HepG2 (cell line): ENCODE data around the gene PRR15L. TPM values are rescaled to one million over a fixed set of nuclear protein-coding genes. Genes with fewer than 3 reads are reported as not detected.
A peak's percentile ranks its signal among the peaks of the same experiment; 100 is the strongest.

Experiments used
- CBFB ChIP-seq: sonication (generic); formaldehyde crosslinking; IDR thresholded peaks from 2 replicates; pipeline ENCODE4 v1.4.0; 2020; ENCODE audit warnings: missing genetic modification reagents
- CREB3 ChIP-seq: sonication (generic); formaldehyde crosslinking; IDR thresholded peaks from 2 replicates; pipeline ENCODE4 v1.5.0; 2020; ENCODE audit warnings: missing genetic modification reagents
- DDIT3 ChIP-seq: sonication (generic); formaldehyde crosslinking; IDR thresholded peaks from 2 replicates; pipeline ENCODE4 v1.4.0; 2020; ENCODE audit warnings: mild to moderate bottlenecking, missing genetic modification reagents
- DR1 ChIP-seq: sonication (generic); formaldehyde crosslinking; IDR thresholded peaks from 2 replicates; pipeline ENCODE4 v1.8.0; 2021; ENCODE audit warnings: mild to moderate bottlenecking, missing genetic modification reagents, inconsistent platforms
- EZH2 ChIP-seq: conservative IDR thresholded peaks from 2 replicates; pipeline ENCODE4 v1.6.1; 2012; ENCODE audit warnings: mild to moderate bottlenecking, low read depth, low read length, moderate library complexity
- FOXO1 ChIP-seq: sonication (generic); formaldehyde crosslinking; IDR thresholded peaks from 2 replicates; pipeline ENCODE4 v1.4.0; 2020; ENCODE audit warnings: missing genetic modification reagents
- HDAC6 ChIP-seq: fragments of 200-600 bp; sonication (generic); IDR thresholded peaks from 2 replicates; pipeline ENCODE4 v1.7.0; 2017; ENCODE audit warnings: mild to moderate bottlenecking, antibody characterized with exemption, low read length, low read depth
- KAT8 ChIP-seq: IDR thresholded peaks from 2 replicates; pipeline ENCODE4 v1.6.1; 2016; ENCODE audit warnings: missing genetic modification reagents, missing compliant biosample characterization
- KLF9 ChIP-seq: IDR thresholded peaks from 2 replicates; pipeline ENCODE4 v1.6.1; 2016; ENCODE audit warnings: low read depth
- KMT2B ChIP-seq: IDR thresholded peaks from 2 replicates; pipeline ENCODE4 v1.6.1; 2016; ENCODE audit warnings: missing genetic modification reagents, missing compliant biosample characterization
- PRDM15 ChIP-seq: sonication (generic); formaldehyde crosslinking; IDR thresholded peaks from 2 replicates; pipeline ENCODE4 v1.4.0; 2020; ENCODE audit warnings: missing genetic modification reagents
- RAD21 ChIP-seq: fragments of 450-650 bp; formaldehyde crosslinking; IDR thresholded peaks from 2 replicates; pipeline ENCODE4 v1.5.0; 2020; ENCODE audit warnings: mild to moderate bottlenecking
- TFAP4 ChIP-seq: sonication (generic); IDR thresholded peaks from 2 replicates; pipeline ENCODE4 v1.6.1; 2016; ENCODE audit warnings: low read depth, borderline replicate concordance
- UBTF ChIP-seq: sonication (generic); formaldehyde crosslinking; IDR thresholded peaks from 2 replicates; pipeline ENCODE4 v1.4.0; 2020; ENCODE audit warnings: mild to moderate bottlenecking, missing genetic modification reagents
- ZBTB34 ChIP-seq: sonication (generic); formaldehyde crosslinking; IDR thresholded peaks from 2 replicates; pipeline ENCODE4 v1.8.0; 2022; ENCODE audit warnings: mild to moderate bottlenecking, missing genetic modification reagents
- ZFAT ChIP-seq: sonication (generic); formaldehyde crosslinking; conservative IDR thresholded peaks from 2 replicates; pipeline ENCODE4 v1.8.1; 2023; ENCODE audit warnings: missing genetic modification reagents, inconsistent platforms
- ZNF101 ChIP-seq: sonication (generic); formaldehyde crosslinking; IDR thresholded peaks from 2 replicates; pipeline ENCODE4 v1.4.0; 2020; ENCODE audit warnings: mild to moderate bottlenecking, low read depth, missing genetic modification reagents, borderline replicate concordance
- ZNF350 ChIP-seq: sonication (generic); formaldehyde crosslinking; IDR thresholded peaks from 2 replicates; pipeline ENCODE4 v1.4.0; 2020; ENCODE audit warnings: mild to moderate bottlenecking, low read depth, missing genetic modification reagents, borderline replicate concordance
- ZNF546 ChIP-seq: sonication (generic); formaldehyde crosslinking; conservative IDR thresholded peaks from 2 replicates; pipeline ENCODE4 v1.8.1; 2023; ENCODE audit warnings: mild to moderate bottlenecking, missing genetic modification reagents
- ZNF737 ChIP-seq: sonication (generic); formaldehyde crosslinking; IDR thresholded peaks from 2 replicates; pipeline ENCODE4 v1.5.0; 2020; ENCODE audit warnings: missing genetic modification reagents, mild to moderate bottlenecking, borderline replicate concordance
- polyA plus RNA-seq, 8 experiments: library from polyadenylated mRNA; depleted of rRNA in 3 of 8; stranded (reverse) in 7 of 8; unstranded in 1 of 8; fragments of >200 nt; fragmentation: Illumina TruSeq in 4 of 8; extraction: Trizol in 4 of 8; gene quantifications; 2 replicates each; pipeline versions ENCODE4 v1.2.1 to v1.2.3, GENCODE V29; 2011 to 2016; ENCODE audit warnings: low read depth in 4 of 8, missing spikeins in 1 of 8, mixed read lengths in 1 of 8; ENCODE audit not compliant: insufficient read depth in 1 of 8
- total RNA-seq, 5 experiments: library from RNA; depleted of rRNA; stranded (reverse); fragments of >200 nt; fragmentation: Illumina TruSeq; extraction: Trizol; gene quantifications; 2 replicates each; pipeline ENCODE4 v1.2.3, GENCODE V29; 2016; ENCODE audit warnings: low read depth in 1 of 5

Gene PRR15L
- total and polyA plus RNA-seq, 2 of the 13 experiments (the other 11 are each of a cell fraction or from before 2014, with no cell fraction given), result 0.44 to 2.0 TPM

- TF ChIP-seq DDIT3 (no peak), TFAP4 (peak; percentile 83; the same call in 1 of the 2 replicates), ZNF350 (peak; percentile 38; the same call in 1 of the 2 replicates), ZFAT (CRISPR knock-in tag) (no peak), HDAC6 (no peak), ZBTB34 (CRISPR knock-in tag) (no peak), PRDM15 (no peak), UBTF (peak; percentile 67), RAD21 (CRISPR knock-in tag) (no peak), ZNF101 (CRISPR knock-in tag) (no peak), EZH2 (no peak), KAT8 (CRISPR knock-in tag) (no peak), ZNF546 (CRISPR knock-in tag) (no peak), CBFB (no peak), DR1 (CRISPR knock-in tag) (no peak), FOXO1 (CRISPR knock-in tag) (no peak), KLF9 (CRISPR knock-in tag) (no peak), CREB3 (no peak), ZNF737 (no peak), KMT2B (CRISPR knock-in tag) (no peak)
Measured at GRCh38 chr17:47956791-47957590, 692 bp downstream of the PRR15L start (continued).
